Hematopoietic multipotent progenitor cell (in vitro differentiated cells): ENCODE measurements around the gene OOSP2. TPM values are rescaled to one million over a fixed set of nuclear protein-coding genes. Genes with fewer than 3 reads are reported as not detected.
A peak's percentile ranks its signal among the peaks of the same experiment; 100 is the strongest.

ENCODE experiments used
- DNase-seq, 3 donors: peaks; one replicate each; pipeline ENCODE4 v3.0.0-alpha.2; 2011 to 2015; ENCODE audit warnings: low read depth in 2 of 3, low spot score in 2 of 3
- total RNA-seq: library from RNA; depleted of rRNA; stranded (reverse); fragments of >200 nt; gene quantifications from one replicate; pipeline ENCODE4 v1.2.3, GENCODE V29; 2012

Gene OOSP2
- total RNA-seq, 1 donor = not detected

GRCh38 chr11:60077981-60078380, 37.8 kb downstream of the OOSP2 start:
- no peak for DNase-seq

GRCh38 chr11:60078745-60079144, 38.5 kb downstream of the OOSP2 start:
- no peak for DNase-seq

GRCh38 chr11:60080535-60080934, 40.3 kb downstream of the OOSP2 start:
- DNase-seq = no peak

GRCh38 chr11:60084631-60085273, 44.5 kb downstream of the OOSP2 start:
- no peak for DNase-seq

GRCh38 chr11:60085909-60086308, 45.7 kb downstream of the OOSP2 start:
- DNase-seq = peak in 1 of 3 donors; percentile 21

- DNase-seq = no peak
Observed at GRCh38 chr11:60087239-60087638, 47.0 kb downstream of the OOSP2 start.

GRCh38 chr11:60088364-60088763, 48.2 kb downstream of the OOSP2 start, which contains the start of gene MS4A2:
MS4A2 (plus strand) TSS chr11:60088664; CDS start chr11:60088766, 102 bp downstream.
- DNase-seq = no peak

- no peak for DNase-seq
Observed at GRCh38 chr11:60095477-60096120, 55.4 kb downstream of the OOSP2 start.

- DNase-seq = no peak
Observed at GRCh38 chr11:60097189-60097588, 57.0 kb downstream of the OOSP2 start.

Other genes with a start within 250 kb of the OOSP2 start
- 80.2 TPM for gene MRPL16, start 229.6 kb upstream of the OOSP2 start, total RNA-seq
- not detected for gene CBLIF, start 194.9 kb upstream of the OOSP2 start, total RNA-seq
- gene TCN1, start 173.9 kb upstream of the OOSP2 start, total RNA-seq = under 0.01 TPM
- not detected for gene OOSP3, start 161.6 kb upstream of the OOSP2 start, total RNA-seq
- gene OOSP1, start 102.0 kb upstream of the OOSP2 start, total RNA-seq = not detected
- not detected for gene OOSP4A, start 76.4 kb upstream of the OOSP2 start, total RNA-seq
- not detected for gene OOSP4B, start 23.2 kb upstream of the OOSP2 start, total RNA-seq
- 16.7 TPM for gene MS4A3, start 16.3 kb downstream of the OOSP2 start, total RNA-seq
- 4.8 TPM for gene MS4A2, start 48.3 kb downstream of the OOSP2 start, total RNA-seq
- gene MS4A6A, start 142.7 kb downstream of the OOSP2 start, total RNA-seq = 4.3 TPM
- gene MS4A4E, start 202.7 kb downstream of the OOSP2 start, total RNA-seq = 0.54 TPM
- gene MS4A4A, start 240.3 kb downstream of the OOSP2 start, total RNA-seq = 1.1 TPM